ENCODE data around the gene GABRB3.

GABRB3 gene

DNA sequence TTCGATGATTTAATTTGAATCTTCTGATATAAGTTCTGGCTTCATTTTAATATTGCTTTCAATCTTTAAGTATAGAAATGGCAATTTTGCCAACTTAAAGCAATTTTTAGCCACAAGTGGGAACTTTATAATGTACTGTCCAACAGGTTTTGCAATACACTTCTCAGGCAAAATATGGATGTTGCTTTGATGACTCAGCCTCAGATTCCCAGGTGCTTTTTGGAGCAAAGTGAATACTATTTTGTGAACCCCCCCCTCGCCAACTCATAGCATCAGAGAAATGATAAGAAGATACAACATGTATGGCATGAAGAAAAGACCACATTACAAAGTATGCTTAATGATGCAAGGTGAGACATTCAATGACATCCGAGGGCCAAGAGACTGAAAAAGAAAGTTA, 158.1 kb downstream of the GABRB3 start:
- no peaks in the 10 kb centered on the region for H3K27me3 Mint-ChIP-seq
- peaks cover 8% of the 10 kb centered on the region for H3K9me3 Mint-ChIP-seq (ENCODE audit: low read depth)
- no peaks in the 10 kb centered on the region for H3K36me3 Mint-ChIP-seq
- no peaks in the 10 kb centered on the region for H3K4me1 Mint-ChIP-seq (ENCODE audit: low read depth)
- no peak overlapping the region for H3K27ac Mint-ChIP-seq
- H3K4me3 Mint-ChIP-seq: no peak overlapping the region

DNA sequence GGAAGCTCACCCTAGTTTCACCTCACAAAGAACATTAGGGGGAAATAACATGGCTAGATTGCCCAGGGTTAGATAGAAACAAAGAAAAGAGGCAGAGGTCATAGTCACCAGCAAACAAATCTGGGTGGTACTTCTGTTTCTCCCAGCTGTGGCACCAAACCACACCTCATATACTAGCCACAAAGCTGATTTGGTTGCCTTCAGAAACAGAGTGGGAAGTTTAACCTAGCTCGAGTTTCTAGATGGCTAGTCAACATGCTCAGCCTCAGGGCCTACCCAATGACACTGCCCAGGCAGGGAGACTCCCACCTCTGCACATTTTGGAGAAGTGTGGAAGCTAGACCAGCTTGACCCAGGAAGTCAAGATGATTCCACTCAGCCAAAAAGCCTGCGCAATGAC, 174.2 kb downstream of the GABRB3 start:
- Mint-ChIP-seq H3K4me3 (no peak overlapping the region), H3K4me1 (ENCODE audit: low read depth) (no peaks in the 10 kb centered on the region), H3K36me3 (peaks cover 7% of the 10 kb centered on the region), H3K9me3 (ENCODE audit: low read depth) (peaks cover 24% of the 10 kb centered on the region), H3K27ac (no peak overlapping the region), H3K27me3 (no peaks in the 10 kb centered on the region)

DNA sequence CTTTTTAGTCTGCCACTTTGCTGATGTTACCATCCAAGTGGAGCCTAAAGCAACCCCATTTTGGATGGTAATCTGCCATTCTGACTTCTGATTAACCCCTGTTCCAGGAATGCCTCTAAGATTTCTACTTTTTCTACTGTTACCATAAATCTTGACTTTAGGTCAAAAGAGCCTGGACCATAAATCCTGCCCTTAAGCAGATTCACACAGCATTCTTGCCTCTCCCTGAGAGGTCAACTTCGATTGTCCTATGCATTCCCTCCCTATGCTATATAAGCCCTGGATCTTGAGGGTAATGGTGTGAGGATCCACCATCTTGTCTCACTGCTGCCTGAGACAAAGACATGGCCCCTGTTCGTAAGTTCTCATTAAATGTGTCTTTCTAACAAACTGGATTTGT, 177.3 kb downstream of the GABRB3 start:
- no peak overlapping the region for H3K27ac Mint-ChIP-seq
- no peaks in the 10 kb centered on the region for H3K4me1 Mint-ChIP-seq (ENCODE audit: low read depth)
- no peak overlapping the region for H3K4me3 Mint-ChIP-seq
- H3K9me3 Mint-ChIP-seq (ENCODE audit: low read depth): peaks cover 16% of the 10 kb centered on the region
- H3K27me3 Mint-ChIP-seq: no peaks in the 10 kb centered on the region
- H3K36me3 Mint-ChIP-seq: peaks cover 4% of the 10 kb centered on the region

DNA sequence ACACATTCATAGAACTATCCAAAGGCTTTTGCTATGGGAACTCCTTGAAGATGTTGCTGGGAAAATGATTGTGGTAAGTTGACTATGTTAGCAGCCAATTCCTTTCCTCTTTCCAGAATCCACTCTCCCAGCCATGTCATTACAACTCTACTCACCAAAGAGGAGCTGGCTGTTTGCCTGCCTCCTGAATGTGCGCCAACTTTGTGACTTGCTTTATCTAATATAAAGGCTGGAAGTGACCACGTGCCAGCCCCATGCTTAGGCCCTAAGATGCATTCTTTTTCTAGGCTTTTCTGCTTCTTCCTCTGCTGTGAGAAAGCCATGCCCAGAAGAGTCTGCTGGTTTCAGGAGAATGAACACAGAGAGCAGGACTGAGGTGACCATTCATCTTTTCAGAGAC, 182.2 kb downstream of the GABRB3 start:
- no peak overlapping the region for H3K4me3 Mint-ChIP-seq
- H3K9me3 Mint-ChIP-seq (ENCODE audit: low read depth): peaks cover 3% of the 10 kb centered on the region
- H3K4me1 Mint-ChIP-seq (ENCODE audit: low read depth): no peaks in the 10 kb centered on the region
- no peak overlapping the region for H3K27ac Mint-ChIP-seq
- H3K27me3 Mint-ChIP-seq: no peaks in the 10 kb centered on the region
- no peaks in the 10 kb centered on the region for H3K36me3 Mint-ChIP-seq

DNA sequence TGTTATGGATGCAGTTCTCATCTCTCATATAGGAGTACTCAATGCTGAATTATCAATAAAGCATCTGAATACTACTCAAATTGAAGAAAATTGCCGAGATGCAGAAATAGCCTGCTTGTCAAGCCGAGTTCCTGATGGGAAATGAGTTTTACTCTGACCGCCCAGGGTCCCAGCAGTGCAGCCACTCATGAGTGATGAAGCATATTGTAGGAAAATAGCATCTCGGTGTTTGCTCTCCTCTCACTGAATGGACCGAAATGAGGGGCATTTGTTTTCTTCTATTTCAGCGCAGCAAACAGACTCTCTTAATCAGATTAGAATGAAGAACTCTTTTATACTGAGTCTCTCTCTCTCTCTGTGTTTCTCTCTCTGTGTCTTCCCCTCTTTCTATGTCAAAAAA, 190.0 kb downstream of the GABRB3 start:
- H3K9me3 Mint-ChIP-seq (ENCODE audit: low read depth): no peaks in the 10 kb centered on the region
- no peak overlapping the region for H3K4me3 Mint-ChIP-seq
- no peak overlapping the region for H3K27ac Mint-ChIP-seq
- H3K27me3 Mint-ChIP-seq: no peaks in the 10 kb centered on the region
- H3K4me1 Mint-ChIP-seq (ENCODE audit: low read depth): no peaks in the 10 kb centered on the region
- H3K36me3 Mint-ChIP-seq: no peaks in the 10 kb centered on the region

DNA sequence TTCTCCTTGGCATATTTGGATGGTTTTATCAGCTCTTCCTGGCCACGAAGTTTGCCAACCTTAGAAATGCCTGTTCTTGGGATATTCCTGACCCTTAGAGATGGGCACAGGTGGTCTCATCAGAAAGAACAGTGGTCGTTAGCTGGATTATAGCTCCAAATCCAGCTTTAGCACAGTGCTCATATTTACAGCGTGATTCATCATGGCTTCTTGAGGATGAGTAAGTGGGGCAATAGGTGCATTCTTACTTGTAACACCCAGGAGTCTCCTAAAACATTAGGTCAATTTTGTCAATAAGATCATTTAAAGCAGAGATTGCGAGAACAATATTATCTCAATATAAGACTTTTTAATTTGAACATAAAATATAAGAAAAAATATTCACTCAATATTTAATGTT, 191.9 kb downstream of the GABRB3 start:
- Mint-ChIP-seq H3K4me1 (ENCODE audit: low read depth) (no peaks in the 10 kb centered on the region), H3K27ac (no peak overlapping the region), H3K9me3 (ENCODE audit: low read depth) (no peaks in the 10 kb centered on the region), H3K36me3 (no peaks in the 10 kb centered on the region), H3K4me3 (no peak overlapping the region), H3K27me3 (no peaks in the 10 kb centered on the region)

DNA sequence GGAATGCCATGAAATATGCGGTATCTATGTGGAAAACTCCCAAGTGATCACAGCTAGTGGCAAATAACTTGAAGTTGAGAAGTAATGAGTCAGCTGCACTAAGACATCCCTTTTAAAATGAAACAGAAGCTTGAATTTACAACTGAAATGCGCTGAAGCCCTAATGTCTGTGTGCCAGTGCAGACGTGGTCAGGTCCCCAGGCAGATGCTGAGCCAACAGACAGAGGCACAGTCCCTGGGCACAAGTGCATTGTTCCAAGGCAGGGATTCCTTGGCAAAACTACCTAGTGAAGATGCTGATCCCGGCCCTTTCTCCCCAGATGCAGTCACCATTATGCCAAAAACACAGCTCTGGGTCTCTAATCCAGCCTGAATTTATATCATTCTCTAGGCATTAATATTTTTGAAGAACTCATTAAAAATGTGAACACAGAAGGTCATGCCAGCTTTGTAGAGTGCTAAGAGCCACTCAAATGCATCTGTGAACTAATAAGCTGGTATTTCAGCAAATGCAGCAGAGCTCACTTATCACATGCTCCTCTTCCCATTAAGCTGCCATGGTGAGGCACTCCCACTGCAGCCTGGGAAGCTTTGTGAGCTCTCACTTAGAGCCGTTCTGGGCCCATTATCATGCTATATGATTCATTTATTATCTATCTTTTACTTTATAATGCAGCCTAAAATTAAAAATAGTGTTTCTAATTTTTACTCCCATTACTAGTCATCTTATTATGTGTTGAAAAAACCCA, 200.1 kb downstream of the GABRB3 start:
- Mint-ChIP-seq H3K9me3 (ENCODE audit: low read depth) (no peaks in the 10 kb centered on the region), H3K4me1 (ENCODE audit: low read depth) (no peaks in the 10 kb centered on the region), H3K27ac (no peak overlapping the region), H3K27me3 (no peaks in the 10 kb centered on the region), H3K4me3 (no peak overlapping the region), H3K36me3 (no peaks in the 10 kb centered on the region)

DNA sequence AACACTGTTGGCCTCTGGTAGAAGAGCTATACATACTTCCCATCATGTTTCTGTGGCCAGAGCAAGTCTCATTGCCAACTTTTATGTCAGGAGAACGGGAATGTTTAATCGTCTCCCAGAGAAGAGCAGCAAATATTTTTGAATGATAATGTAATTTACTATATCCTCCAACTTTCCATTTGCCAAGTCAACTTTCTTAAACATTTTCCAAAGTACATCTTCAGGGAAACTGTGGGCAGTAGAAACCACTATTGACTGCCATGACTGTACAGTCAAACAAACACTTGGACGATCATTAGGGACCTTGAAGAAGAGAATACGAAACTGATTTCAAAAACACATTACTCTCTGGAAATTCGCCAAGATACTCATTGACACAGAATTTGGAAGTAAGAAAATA, 201.5 kb downstream of the GABRB3 start:
- Mint-ChIP-seq H3K9me3 (ENCODE audit: low read depth) (peaks cover 7% of the 10 kb centered on the region), H3K27me3 (no peaks in the 10 kb centered on the region), H3K27ac (no peak overlapping the region), H3K4me1 (ENCODE audit: low read depth) (no peaks in the 10 kb centered on the region), H3K36me3 (no peaks in the 10 kb centered on the region), H3K4me3 (no peak overlapping the region)

DNA sequence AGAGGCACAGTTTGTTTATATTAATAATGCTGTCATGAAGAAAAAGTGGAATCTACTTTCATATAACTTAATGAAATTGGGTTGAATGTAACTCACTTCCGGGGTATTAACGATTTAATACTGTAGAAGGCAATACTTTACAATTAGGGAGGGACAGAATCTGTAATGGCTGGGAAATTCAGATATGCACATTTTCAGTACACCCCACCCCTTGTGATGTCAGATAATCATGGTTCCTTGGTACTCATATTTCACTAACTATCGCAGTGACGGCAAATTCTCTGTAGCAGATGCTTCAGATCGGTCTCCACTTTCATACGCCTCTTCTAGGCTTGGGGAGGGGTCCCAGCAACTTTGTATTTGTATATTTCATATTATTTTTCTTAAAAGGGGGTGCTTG, 207.3 kb downstream of the GABRB3 start:
- Mint-ChIP-seq H3K9me3 (ENCODE audit: low read depth) (peaks cover 7% of the 10 kb centered on the region), H3K4me3 (no peak overlapping the region), H3K27me3 (no peaks in the 10 kb centered on the region), H3K4me1 (ENCODE audit: low read depth) (no peaks in the 10 kb centered on the region), H3K36me3 (no peaks in the 10 kb centered on the region), H3K27ac (no peak overlapping the region)

DNA sequence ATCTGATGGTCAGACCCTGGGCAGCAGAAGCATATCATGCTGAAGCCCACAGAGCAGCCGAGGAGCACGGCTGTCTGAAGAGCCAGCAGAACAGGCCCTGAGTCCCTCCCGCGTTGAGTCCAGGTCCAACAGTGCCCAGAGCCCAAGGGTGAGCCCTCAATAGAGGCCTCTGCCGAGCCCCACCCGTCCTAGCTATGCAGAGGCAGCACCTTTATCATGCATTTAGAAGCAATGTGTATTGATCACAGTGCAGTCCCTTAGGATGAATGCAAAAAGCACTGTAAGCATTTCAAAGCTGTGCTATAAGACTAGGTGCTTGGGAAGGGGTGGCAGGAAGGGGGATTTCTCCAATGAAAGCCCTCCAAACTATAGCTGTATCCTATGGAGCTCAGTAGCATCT, 208.5 kb downstream of the GABRB3 start:
- no peaks in the 10 kb centered on the region for H3K27me3 Mint-ChIP-seq
- no peaks in the 10 kb centered on the region for H3K36me3 Mint-ChIP-seq
- H3K4me1 Mint-ChIP-seq (ENCODE audit: low read depth): no peaks in the 10 kb centered on the region
- H3K9me3 Mint-ChIP-seq (ENCODE audit: low read depth): peaks cover 7% of the 10 kb centered on the region
- H3K4me3 Mint-ChIP-seq: no peak overlapping the region
- H3K27ac Mint-ChIP-seq: no peak overlapping the region

DNA sequence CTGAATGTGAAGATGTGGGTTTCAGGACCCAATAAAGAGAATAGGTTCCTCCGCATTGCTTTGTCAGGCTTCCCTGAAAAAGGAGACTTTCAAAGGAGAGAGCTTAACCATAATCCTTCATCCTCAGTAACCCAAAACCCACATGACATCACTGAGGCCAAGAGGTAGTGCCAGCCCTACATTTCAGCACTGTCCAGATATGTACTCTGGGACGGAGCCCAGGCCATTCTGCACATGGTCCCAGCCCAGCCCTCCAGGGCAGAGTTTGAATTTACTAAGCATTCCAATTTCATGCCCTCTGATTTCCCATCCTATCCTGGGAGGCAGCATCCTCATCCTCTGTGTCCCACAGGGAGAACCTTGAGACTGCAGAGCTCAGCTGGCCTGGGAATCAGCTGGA, 210.5 kb downstream of the GABRB3 start:
- Mint-ChIP-seq H3K9me3 (ENCODE audit: low read depth) (peaks cover 5% of the 10 kb centered on the region), H3K36me3 (no peaks in the 10 kb centered on the region), H3K27me3 (no peaks in the 10 kb centered on the region), H3K4me3 (no peak overlapping the region), H3K27ac (no peak overlapping the region), H3K4me1 (ENCODE audit: low read depth) (no peaks in the 10 kb centered on the region)

DNA sequence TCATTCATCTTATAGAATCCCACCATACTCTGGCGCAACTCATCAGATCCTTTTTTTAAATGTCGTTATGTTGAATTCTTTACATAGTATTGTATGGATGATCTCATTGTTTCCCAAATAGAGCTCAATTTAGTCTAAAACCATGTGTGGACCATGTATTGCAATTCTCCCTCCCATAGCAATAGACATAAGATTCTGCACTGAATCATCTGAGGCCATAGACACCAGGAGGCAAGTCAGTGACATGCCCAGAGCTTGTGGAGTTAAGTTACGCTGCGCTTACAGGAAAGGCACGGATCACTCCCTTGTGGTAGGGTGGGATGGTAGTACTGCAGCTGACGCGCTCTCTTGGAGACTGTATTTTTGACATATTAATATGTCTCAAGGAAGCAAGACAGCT, 211.0 kb downstream of the GABRB3 start:
- H3K9me3 Mint-ChIP-seq (ENCODE audit: low read depth): peaks cover 3% of the 10 kb centered on the region
- no peak overlapping the region for H3K27ac Mint-ChIP-seq
- H3K4me1 Mint-ChIP-seq (ENCODE audit: low read depth): no peaks in the 10 kb centered on the region
- no peaks in the 10 kb centered on the region for H3K27me3 Mint-ChIP-seq
- H3K36me3 Mint-ChIP-seq: no peaks in the 10 kb centered on the region
- no peak overlapping the region for H3K4me3 Mint-ChIP-seq

DNA sequence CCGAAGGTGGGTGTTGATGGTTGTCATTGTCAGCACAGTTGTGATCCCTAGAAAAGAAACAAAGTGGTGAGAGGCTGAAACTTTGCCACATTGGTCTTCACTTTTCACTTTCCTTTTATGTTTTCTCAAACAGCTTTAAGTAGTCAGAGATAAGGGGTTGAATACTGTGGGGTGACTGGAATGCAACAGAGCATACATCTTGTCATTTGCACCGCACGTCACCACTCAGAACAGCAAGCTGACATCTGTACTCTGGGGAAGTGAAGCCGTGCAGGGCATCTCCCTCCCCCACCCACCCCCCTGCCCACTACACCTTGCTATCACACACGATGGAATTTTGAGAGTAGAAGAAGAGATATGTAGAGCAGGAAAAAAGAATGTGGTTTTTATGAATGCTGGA, 211.7 kb downstream of the GABRB3 start:
- no peaks in the 10 kb centered on the region for H3K4me1 Mint-ChIP-seq (ENCODE audit: low read depth)
- peaks cover 6% of the 10 kb centered on the region for H3K9me3 Mint-ChIP-seq (ENCODE audit: low read depth)
- no peaks in the 10 kb centered on the region for H3K36me3 Mint-ChIP-seq
- H3K27me3 Mint-ChIP-seq: no peaks in the 10 kb centered on the region
- no peak overlapping the region for H3K27ac Mint-ChIP-seq
- no peak overlapping the region for H3K4me3 Mint-ChIP-seq

DNA sequence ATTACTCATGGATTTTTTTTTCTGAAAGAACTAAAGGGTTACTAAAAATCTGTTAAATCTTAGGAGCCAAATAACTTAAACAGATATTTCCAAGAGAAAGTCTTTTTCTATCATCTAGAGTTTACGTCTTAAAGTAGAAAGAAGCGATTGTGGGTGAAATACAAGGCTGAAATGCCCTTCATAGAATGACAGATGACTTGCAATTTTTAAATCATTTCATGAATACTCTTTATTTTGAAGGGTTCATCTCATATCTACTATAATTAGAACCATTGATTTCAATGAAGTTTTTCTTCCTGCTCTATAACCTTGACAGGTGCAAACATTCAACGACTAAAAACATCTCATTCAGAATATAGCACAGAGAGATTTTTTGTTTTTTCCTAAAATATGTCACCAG, 217.0 kb downstream of the GABRB3 start:
- no peaks in the 10 kb centered on the region for H3K27me3 Mint-ChIP-seq
- H3K9me3 Mint-ChIP-seq (ENCODE audit: low read depth): peaks cover 8% of the 10 kb centered on the region
- no peaks in the 10 kb centered on the region for H3K4me1 Mint-ChIP-seq (ENCODE audit: low read depth)
- no peaks in the 10 kb centered on the region for H3K36me3 Mint-ChIP-seq
- H3K4me3 Mint-ChIP-seq: no peak overlapping the region
- H3K27ac Mint-ChIP-seq: no peak overlapping the region

DNA sequence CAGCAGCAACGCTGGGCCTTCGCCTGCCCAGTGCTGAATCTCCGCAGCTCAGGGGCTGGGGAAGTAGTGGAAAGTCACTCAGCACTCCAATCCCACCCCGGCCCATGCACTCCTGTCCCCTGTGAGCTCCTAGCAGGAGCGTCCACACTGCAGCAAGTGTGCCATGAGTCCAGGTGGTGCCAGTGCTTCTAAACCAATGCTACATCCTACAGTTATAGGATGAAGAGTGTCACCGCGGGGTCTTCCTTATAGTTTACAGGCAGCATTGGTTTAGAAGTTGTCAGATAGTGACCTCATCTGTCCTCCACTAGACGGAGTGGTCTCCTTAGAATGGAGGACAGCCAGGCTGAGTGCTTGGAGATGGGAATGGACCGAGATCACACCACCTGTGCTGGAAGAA, 221.4 kb downstream of the GABRB3 start:
- Mint-ChIP-seq H3K9me3 (ENCODE audit: low read depth) (peaks cover 16% of the 10 kb centered on the region), H3K4me1 (ENCODE audit: low read depth) (no peaks in the 10 kb centered on the region), H3K27ac (no peak overlapping the region), H3K4me3 (no peak overlapping the region), H3K27me3 (no peaks in the 10 kb centered on the region), H3K36me3 (no peaks in the 10 kb centered on the region)

DNA sequence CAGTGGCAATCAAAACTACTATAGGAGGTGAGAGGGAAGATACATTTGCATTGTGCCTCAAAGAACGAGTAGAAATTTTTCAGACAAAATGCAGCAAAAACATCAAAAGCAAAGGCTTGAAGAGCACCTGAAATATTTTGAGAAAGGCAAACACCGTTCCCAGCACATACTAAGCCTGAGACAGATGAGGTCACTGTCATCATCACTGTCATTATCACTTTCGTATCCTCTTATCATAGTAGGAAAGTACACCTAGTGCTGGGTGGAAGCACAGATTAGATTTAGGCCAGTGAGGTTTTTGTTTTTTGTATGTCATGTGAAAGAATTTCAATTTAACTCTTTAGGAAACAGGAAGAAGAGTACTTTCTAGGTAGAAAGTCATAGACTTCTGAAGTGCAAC, 222.0 kb downstream of the GABRB3 start:
- H3K27me3 Mint-ChIP-seq: no peaks in the 10 kb centered on the region
- H3K9me3 Mint-ChIP-seq (ENCODE audit: low read depth): peaks cover 13% of the 10 kb centered on the region
- H3K4me1 Mint-ChIP-seq (ENCODE audit: low read depth): no peaks in the 10 kb centered on the region
- H3K4me3 Mint-ChIP-seq: no peak overlapping the region
- H3K27ac Mint-ChIP-seq: no peak overlapping the region
- H3K36me3 Mint-ChIP-seq: no peaks in the 10 kb centered on the region
